K562 (cell line): Measurements from ENCODE around the gene MRPS10. TPM values are rescaled to one million over a fixed set of nuclear protein-coding genes. Genes with fewer than 3 reads are reported as not detected.

Experiments
- CBX3 ChIP-seq, 2 experiments: IDR thresholded peaks; 1 replicate in 1 of 2; 2 replicates in 1 of 2; pipeline ENCODE4 v1.6.1; 2012; ENCODE audit warnings: inconsistent platforms in 2 of 2, low read length in 2 of 2, borderline replicate concordance in 1 of 2, control low read depth in 1 of 2
- CHD2 ChIP-seq: IDR thresholded peaks from 2 replicates; pipeline ENCODE4 v1.6.1; 2011; ENCODE audit warnings: low read depth, low read length
- FOXA1 ChIP-seq: fragments of 450-650 bp; IDR thresholded peaks from 2 replicates; pipeline ENCODE4 v1.6.1; 2016; ENCODE audit warnings: mild to moderate bottlenecking, borderline replicate concordance
- FOXA3 ChIP-seq, 2 experiments: fragments of 450-650 bp in 1 of 2; sonication (generic) in 1 of 2; formaldehyde crosslinking; IDR thresholded peaks in 1 of 2; conservative IDR thresholded peaks in 1 of 2; 2 replicates each; pipeline versions ENCODE4 v1.4.0 to v1.8.0; 2020 to 2022; ENCODE audit warnings: mild to moderate bottlenecking in 2 of 2, missing genetic modification reagents in 1 of 2
- GABPA ChIP-seq: fragments of 200-800 bp; sonication (Bioruptor generic); conservative IDR thresholded peaks from 2 replicates; pipeline ENCODE4 v1.6.1; 2016; ENCODE audit warnings: low read depth, missing genetic modification characterization, missing compliant biosample characterization
- HOXB6 ChIP-seq: fragments of 250-450 bp; sonication (Bioruptor Pico); IDR thresholded peaks from 2 replicates; pipeline ENCODE4 v1.5.1; 2022; ENCODE audit warnings: mild to moderate bottlenecking, borderline replicate concordance
- JUND ChIP-seq, 2 experiments: IDR thresholded peaks; 2 replicates in 1 of 2; 3 replicates in 1 of 2; pipeline ENCODE4 v1.6.1; 2011; ENCODE audit warnings: borderline replicate concordance in 2 of 2, low read depth in 2 of 2, low read length in 2 of 2, improper control_type of control experiment in 1 of 2, missing biosample characterization in 1 of 2, missing genetic modification characterization in 1 of 2, missing genetic modification reagents in 1 of 2
- NFIC ChIP-seq: fragments of 450-650 bp; IDR thresholded peaks from 2 replicates; pipeline ENCODE4 v1.6.1; 2017; ENCODE audit warnings: mild to moderate bottlenecking, inconsistent platforms
- NONO ChIP-seq, 2 experiments: fragments of 200-400 bp in 1 of 2; fragments of 450-650 bp in 1 of 2; formaldehyde crosslinking in 1 of 2; IDR thresholded peaks; 2 replicates each; pipeline ENCODE4 v1.6.1; 2017; ENCODE audit warnings: low read depth in 2 of 2, mild to moderate bottlenecking in 2 of 2, moderate library complexity in 2 of 2, low read length in 1 of 2
- SAFB ChIP-seq: fragments of 200-400 bp; formaldehyde crosslinking; IDR thresholded peaks from 2 replicates; pipeline ENCODE4 v1.6.1; 2017; ENCODE audit warnings: low read depth, low read length, borderline replicate concordance
- TEAD4 ChIP-seq, 2 experiments: sonication (generic) in 1 of 2; formaldehyde crosslinking in 1 of 2; IDR thresholded peaks; 2 replicates each; pipeline versions ENCODE4 v1.6.1 to v1.8.0; 2012 to 2022; ENCODE audit warnings: borderline replicate concordance in 1 of 2, inconsistent platforms in 1 of 2, low read length in 1 of 2, mild to moderate bottlenecking in 1 of 2, missing genetic modification reagents in 1 of 2
- ZNF133 ChIP-seq: fragments of 250-450 bp; sonication (Bioruptor Pico); IDR thresholded peaks from 2 replicates; pipeline ENCODE4 v1.4.0; 2020; ENCODE audit warnings: mild to moderate bottlenecking
- ZNF197 ChIP-seq: fragments of 200-800 bp; sonication (Bioruptor generic); IDR thresholded peaks from 2 replicates; pipeline ENCODE4 v1.6.1; 2016; ENCODE audit warnings: low read depth, missing genetic modification characterization, missing compliant biosample characterization
- ZNF217 ChIP-seq: sonication (generic); formaldehyde crosslinking; IDR thresholded peaks from 2 replicates; pipeline ENCODE4 v1.8.0; 2022; ENCODE audit warnings: mild to moderate bottlenecking, missing genetic modification reagents
- ZNF785 ChIP-seq: fragments of 250-450 bp; sonication (Bioruptor Pico); IDR thresholded peaks from 2 replicates; pipeline ENCODE4 v1.4.0; 2020; ENCODE audit warnings: mild to moderate bottlenecking
- polyA plus RNA-seq, 8 experiments: library from polyadenylated mRNA; depleted of rRNA in 4 of 8; stranded (reverse) in 5 of 8; unstranded in 3 of 8; fragments of >200 nt; fragmentation: Nextera tagmentation in 2 of 8; fragmentation: Illumina TruSeq in 1 of 8; extraction: Ambion mirVana in 2 of 8; extraction: Trizol in 1 of 8; gene quantifications; 2 replicates each; pipeline versions ENCODE4 v1.2.1 to v1.2.3, GENCODE V29; 2011 to 2014; ENCODE audit warnings: inconsistent platforms in 1 of 8, missing spikeins in 1 of 8
- total RNA-seq, 7 experiments: library from RNA; depleted of rRNA in 6 of 7; stranded (reverse); fragments of >200 nt in 6 of 7; fragmentation: Illumina TruSeq in 2 of 7; extraction: Trizol in 2 of 7; gene quantifications; 2 replicates each; pipeline versions ENCODE4 v1.2.1 to v1.2.3, GENCODE V29; 2011 to 2021; ENCODE audit warnings: low replicate concordance in 1 of 7
- TF ChIP-seq, protein P1 (sequence below), 3 experiments: IDR thresholded peaks in 2 of 3; conservative IDR thresholded peaks in 1 of 3; 2 replicates each; pipeline ENCODE4 v1.5.1; 2011 to 2012; ENCODE audit warnings: low read length in 3 of 3, mild to moderate bottlenecking in 3 of 3, control low read depth in 2 of 3, improper control_type of control experiment in 1 of 3, inconsistent platforms in 1 of 3, low read depth in 1 of 3, mixed read lengths in 1 of 3, moderate library complexity in 1 of 3; ENCODE audit not compliant: insufficient read depth in 2 of 3
- TF ChIP-seq, protein P2 (sequence below): fragments of 450-650 bp; formaldehyde crosslinking; IDR thresholded peaks from 2 replicates; pipeline ENCODE4 v1.4.0; 2020; ENCODE audit warnings: mild to moderate bottlenecking, moderate library complexity
- TF ChIP-seq, protein P3 (sequence below): fragments of 250-450 bp; sonication (Bioruptor Pico); IDR thresholded peaks from 2 replicates; pipeline ENCODE4 v1.4.0; 2020

The MRPS10 gene
- total and polyA plus RNA-seq, 9 of the 15 experiments (the other 6 are each of a cell fraction or from before 2014, with no cell fraction given): 48.6 to 166 (median 93.7) TPM

DNA sequence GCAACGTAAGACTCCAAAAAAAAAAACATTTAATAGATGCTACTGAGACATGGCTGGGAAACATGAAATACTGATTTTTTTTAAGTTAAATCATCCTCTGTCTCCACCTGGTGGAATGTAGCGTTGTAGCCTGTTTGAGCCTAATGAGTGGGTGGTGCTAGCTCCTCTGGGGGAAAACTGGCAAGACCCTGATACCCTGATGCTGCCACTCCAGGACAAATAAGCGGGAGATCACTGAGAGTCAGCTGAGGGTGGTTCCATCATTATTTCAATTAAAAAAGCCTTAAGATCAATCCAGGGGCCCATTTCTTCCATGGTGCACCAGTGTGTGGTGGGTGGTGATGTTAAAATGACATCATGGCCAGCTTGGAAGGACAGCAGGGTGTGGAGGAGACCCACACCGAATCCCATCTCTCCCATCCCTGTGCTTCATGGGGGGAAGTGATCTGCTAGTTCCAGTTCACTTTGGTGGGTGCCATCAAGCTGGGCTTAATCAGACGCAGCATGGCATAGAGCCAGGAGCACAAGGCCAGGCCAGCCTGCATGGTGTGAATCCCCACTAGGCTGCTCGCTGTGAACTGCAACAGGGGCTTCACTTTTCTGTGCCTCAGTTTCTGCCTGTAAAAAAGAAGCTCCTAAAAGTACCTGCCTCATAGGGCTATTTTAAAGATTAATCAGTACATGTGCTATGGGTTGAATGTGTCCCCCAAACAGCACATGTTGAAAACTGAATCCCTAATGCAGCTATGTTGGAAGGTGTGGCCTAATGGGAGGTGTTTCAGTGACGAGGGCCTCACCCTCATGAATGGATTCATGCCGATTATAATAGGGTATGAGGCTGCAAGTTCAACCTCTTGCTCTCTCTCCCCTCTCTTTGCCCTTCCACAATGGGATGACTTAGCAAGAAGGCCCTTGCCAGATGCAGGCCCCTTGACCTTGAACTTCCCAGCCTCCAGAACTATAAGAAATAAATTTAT, 13.0 kb upstream of the MRPS10 start (continued):
- TF ChIP-seq ZNF785 (CRISPR knock-in tag) (no peak), TEAD4 (IDR thresholded peaks at IDR 0.05; ENCODE audit: low read length) (peak; percentile 47; the same call in 1 of the 2 replicates), TEAD4 (CRISPR knock-in tag; IDR thresholded peaks at IDR 0.05; ENCODE audit: borderline replicate concordance) (no peak), CBX3 (IDR thresholded peaks at IDR 0.05; ENCODE audit: borderline replicate concordance in 1 of 2, low read length in 2 of 2) (no peak), SAFB (no peak), NONO (IDR thresholded peaks at IDR 0.05; ENCODE audit: low read depth in 2 of 2, low read length in 1 of 2) (no peak), NFIC (peak; percentile 61), FOXA3 (CRISPR knock-in tag; conservative IDR thresholded peaks at IDR 0.05 in 1 of 2, IDR thresholded peaks at IDR 0.05 in 1 of 2) (no peak), FOXA1 (no peak), ZNF217 (CRISPR knock-in tag) (no peak), CHD2 (no peak), JUND (IDR thresholded peaks at IDR 0.05; ENCODE audit: borderline replicate concordance, low read depth, low read length) (peak; percentile 3; the same call in 1 of the 2 replicates), JUND (tag; IDR thresholded peaks at IDR 0.05; ENCODE audit: borderline replicate concordance, low read depth, low read length) (no peak), HOXB6 (CRISPR knock-in tag) (no peak), ZNF133 (CRISPR knock-in tag) (no peak), ZNF197 (CRISPR knock-in tag) (no peak), GABPA (tag) (no peak)
- TF ChIP-seq, protein P1, sequence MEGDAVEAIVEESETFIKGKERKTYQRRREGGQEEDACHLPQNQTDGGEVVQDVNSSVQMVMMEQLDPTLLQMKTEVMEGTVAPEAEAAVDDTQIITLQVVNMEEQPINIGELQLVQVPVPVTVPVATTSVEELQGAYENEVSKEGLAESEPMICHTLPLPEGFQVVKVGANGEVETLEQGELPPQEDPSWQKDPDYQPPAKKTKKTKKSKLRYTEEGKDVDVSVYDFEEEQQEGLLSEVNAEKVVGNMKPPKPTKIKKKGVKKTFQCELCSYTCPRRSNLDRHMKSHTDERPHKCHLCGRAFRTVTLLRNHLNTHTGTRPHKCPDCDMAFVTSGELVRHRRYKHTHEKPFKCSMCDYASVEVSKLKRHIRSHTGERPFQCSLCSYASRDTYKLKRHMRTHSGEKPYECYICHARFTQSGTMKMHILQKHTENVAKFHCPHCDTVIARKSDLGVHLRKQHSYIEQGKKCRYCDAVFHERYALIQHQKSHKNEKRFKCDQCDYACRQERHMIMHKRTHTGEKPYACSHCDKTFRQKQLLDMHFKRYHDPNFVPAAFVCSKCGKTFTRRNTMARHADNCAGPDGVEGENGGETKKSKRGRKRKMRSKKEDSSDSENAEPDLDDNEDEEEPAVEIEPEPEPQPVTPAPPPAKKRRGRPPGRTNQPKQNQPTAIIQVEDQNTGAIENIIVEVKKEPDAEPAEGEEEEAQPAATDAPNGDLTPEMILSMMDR (IDR thresholded peaks at IDR 0.05 in 2 of 3, conservative IDR thresholded peaks at IDR 0.05 in 1 of 3; ENCODE audit: insufficient read depth in 2 of 3, low read depth in 1 of 3, low read length in 3 of 3): peak; percentile 62 to 83 (median 80)
- TF ChIP-seq, protein P2, sequence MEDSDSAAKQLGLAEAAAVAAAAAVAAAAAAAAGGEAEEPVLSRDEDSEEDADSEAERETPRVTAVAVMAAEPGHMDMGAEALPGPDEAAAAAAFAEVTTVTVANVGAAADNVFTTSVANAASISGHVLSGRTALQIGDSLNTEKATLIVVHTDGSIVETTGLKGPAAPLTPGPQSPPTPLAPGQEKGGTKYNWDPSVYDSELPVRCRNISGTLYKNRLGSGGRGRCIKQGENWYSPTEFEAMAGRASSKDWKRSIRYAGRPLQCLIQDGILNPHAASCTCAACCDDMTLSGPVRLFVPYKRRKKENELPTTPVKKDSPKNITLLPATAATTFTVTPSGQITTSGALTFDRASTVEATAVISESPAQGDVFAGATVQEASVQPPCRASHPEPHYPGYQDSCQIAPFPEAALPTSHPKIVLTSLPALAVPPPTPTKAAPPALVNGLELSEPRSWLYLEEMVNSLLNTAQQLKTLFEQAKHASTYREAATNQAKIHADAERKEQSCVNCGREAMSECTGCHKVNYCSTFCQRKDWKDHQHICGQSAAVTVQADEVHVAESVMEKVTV (CRISPR knock-in tag): peak; percentile 55; the same call in 1 of the 2 replicates
- TF ChIP-seq, protein P3, sequence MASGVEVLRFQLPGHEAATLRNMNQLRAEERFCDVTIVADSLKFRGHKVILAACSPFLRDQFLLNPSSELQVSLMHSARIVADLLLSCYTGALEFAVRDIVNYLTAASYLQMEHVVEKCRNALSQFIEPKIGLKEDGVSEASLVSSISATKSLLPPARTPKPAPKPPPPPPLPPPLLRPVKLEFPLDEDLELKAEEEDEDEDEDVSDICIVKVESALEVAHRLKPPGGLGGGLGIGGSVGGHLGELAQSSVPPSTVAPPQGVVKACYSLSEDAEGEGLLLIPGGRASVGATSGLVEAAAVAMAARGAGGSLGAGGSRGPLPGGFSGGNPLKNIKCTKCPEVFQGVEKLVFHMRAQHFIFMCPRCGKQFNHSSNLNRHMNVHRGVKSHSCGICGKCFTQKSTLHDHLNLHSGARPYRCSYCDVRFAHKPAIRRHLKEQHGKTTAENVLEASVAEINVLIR: no peak
